ENCODE data around the gene REP15.
"Not testable (repeated sequence)": the region's sequence is repeated elsewhere in the genome, so short reads cannot be mapped to it uniquely, and the experiment has no call there.

Gene REP15, protein sequence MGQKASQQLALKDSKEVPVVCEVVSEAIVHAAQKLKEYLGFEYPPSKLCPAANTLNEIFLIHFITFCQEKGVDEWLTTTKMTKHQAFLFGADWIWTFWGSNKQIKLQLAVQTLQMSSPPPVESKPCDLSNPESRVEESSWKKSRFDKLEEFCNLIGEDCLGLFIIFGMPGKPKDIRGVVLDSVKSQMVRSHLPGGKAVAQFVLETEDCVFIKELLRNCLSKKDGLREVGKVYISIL

DNA sequence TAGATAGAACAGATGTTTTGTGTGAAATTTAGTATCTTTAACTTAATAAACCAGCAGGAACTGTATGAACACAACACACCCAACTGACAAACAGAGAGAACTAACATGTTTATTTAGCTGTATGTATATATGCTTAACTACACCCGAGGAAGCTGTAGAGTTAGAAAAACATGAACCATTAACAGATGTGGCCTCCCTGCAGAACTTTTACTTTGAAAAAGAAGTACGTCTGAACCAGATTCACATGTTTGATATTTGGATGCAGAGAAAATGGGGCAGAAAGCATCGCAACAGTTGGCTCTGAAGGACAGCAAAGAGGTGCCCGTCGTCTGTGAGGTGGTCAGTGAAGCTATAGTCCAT, at the start of gene REP15:
REP15 (plus strand) TSS at position 155 of the 360 bp plus-strand sequence; CDS start at position 271, 116 bp downstream.
- DNase-seq (ENCODE audit: low read depth): no peak

DNA sequence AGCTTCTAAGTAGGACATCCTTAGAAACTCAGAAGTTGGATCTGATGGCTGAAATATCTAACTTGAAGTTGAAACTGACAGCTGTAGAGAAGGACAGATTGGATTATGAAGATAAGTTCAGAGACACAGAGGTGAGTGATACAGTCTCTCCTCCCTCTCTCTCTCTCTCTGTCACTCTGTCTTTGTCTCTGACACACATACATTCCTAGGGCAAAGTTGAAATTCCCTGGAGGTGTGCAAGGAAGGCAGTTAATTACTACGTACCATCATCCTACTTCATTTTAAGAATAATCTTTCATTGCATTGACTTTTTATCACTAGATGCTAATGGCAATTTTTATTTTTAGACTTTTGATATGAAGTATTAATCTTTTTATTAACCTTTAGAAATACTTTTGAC, 46.2 kb upstream of the REP15 start:
- no peak for DNase-seq (ENCODE audit: low read depth)

DNA sequence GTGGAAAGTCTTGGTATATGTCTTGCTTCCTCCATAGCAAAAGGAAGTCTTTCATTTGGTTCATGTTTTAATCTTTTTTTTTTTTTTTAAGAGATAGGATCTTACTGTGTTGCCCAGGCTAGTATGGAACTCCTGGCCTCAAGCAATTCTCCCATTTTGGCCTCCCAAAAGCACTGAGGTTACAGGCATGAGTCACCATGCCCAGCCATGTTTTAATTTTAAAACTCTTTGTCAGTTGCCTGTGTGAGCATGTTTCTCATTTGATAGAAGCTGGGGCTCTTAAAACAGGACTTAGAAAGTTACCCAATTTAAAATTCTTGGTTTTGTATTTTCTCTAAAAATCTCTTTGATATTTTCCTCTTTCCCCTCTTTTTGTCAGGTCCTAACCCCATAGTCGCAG, 45.0 kb upstream of the REP15 start:
- no peak for DNase-seq (ENCODE audit: low read depth)

DNA sequence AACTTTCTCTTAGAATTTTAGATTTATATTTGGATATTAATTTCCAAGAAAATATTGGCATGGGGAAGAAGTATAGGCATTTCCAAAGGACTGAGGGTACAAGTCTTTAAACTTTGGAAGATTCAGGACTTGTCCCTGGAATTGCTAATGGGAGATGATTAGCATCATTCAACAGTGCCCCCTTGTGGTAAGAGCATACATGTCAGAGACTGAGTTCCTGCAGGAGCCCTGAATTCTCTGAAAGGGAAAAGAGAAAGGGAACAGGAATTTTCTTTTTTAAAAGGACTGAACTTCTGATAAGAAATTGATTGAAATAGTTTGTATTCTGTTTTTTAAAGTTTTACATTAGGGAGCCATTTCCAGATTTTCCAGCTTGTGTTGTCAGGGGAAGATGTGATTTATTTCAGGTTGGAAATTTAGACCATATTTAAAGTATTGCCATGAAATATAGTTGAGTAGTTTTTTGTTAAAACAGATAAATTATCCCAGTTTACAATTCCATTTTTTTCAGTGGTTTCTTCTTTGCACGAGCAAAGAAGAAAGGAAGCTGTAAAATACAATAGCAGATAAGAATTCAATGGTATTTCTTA, 44.0 kb upstream of the REP15 start:
- no peak for DNase-seq (ENCODE audit: low read depth)

DNA sequence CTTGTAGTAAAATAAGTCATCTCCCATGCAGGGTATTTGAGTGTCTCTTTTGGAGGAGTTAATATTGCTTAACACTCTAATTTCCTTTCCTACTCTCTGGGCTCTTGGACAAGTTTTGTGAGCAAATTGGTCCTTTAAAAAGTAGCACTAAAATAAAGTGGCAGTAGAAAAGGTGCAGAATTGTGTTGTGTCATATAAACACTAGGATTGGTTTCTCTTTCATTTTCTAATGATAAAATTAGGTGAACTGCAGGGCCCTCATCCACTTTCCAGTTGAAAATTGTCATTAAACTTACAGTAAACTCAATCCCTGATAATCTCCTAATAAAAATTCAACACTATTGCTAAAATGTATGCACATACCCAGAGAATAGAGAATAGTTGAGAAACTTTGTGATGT, 42.6 kb upstream of the REP15 start:
- no peak for DNase-seq (ENCODE audit: low read depth)

DNA sequence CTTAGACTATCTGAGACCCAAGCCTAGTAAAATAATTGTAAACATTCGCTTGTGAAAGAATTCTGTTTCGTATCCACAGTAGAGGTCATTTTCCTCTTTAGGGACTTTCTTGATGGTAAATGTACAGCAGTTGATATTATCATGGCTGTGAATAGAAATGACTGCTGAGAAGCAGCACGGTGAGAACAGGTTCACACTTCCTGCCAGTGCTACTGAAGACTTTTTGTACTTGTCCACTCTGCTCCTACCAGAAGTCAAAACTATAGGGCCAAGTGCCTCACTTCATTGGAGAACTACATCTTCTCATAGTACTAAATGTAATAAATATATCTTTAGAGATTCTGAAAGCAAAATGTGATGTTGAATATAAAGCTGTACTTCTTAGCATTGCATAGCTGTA, 40.8 kb upstream of the REP15 start:
- not testable (repeated sequence) for DNase-seq (ENCODE audit: low read depth)

DNA sequence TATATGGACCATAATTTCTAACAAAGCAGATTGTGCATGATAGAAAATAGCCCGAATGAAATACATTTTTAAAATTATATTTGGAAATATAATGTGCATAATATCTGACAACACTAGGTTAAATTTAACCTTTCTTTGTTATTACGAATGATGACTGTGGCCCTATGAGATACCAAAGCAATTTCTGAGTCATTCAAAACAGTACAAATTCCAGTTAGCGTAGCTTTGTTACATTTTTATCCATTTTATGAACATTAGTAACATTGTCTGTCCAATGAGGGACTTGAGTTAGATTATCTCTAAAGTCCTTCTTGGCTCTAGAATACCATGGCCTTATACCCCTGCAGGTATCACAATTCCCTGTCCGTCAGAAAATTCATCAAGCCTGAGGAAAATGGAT, 39.0 kb upstream of the REP15 start:
- DNase-seq (ENCODE audit: low read depth): no peak

DNA sequence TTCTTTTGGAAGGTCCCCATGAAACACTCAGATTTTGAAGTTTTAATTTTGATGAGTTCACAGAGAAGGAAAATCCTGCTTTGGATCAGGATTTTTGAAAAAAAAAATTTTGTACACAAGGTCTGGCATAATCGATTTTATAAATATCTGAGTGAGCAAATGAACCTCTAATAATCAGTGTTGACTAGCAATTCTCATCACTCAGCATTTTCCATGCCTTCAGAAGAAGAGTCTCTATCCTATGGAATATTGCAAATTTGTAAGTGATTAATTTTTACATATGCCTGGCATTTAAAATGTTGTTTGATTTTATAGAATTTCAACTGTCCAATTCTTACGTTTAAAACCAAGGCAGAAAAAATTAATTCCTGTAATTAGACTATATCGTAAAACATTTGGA, 30.5 kb upstream of the REP15 start:
- no peak for DNase-seq (ENCODE audit: low read depth)

DNA sequence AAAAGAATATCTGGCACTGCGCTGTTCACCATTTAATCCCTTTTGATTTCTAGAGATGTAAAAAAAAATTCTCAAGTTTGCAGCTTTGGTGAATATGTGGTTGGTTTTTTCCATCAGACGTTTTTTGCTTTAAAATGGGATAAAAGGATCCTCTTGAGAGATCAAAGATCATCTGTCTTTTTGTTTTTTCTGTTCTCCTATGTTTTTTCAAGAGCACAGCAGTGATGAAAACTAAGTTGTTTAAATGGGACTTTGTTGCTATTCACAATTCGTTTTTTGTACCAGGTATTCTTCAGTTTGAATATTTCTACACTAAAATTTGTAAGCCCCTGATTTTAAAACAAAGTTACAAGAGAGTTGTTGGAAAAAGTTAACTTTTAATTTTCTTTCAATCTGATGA, 29.7 kb upstream of the REP15 start:
- DNase-seq (ENCODE audit: low read depth): no peak

DNA sequence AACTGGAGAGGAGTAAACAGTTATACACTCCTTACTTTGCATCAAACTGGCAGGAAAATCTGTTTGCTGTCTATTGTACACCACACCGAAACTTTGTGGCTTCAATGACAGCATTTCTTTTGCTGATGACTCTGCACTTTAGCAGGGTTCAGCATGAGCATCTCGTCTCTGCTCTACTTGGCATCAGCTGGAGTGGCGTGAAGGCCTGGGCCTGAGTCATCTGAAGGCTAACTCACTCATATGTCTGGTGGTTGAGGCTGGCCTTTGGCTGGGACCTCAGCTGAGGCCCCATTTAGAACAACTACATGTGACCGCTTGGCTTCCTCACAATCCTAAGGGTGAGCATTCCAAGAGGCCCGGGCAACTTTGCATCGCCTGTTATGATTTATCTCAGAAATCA, 28.7 kb upstream of the REP15 start:
- no peak for DNase-seq (ENCODE audit: low read depth)

DNA sequence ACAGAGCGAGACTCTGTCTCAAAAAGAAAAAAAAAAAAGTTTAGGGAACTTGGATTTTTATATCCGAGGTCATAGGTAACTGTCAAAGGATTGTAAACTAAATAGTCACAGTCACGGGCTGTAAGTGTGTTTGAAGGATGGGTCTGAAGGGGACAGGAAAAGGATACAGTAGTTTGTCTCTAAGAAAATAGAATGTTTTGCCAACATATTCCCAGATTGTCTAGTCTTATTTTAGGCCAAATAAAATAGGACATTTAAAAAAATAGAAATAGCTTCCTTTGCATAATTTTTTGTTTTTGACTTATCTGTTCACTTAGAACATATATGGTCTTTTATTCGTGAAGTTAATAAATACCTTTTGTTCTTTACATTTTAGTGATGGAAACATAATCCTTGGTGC, 24.2 kb upstream of the REP15 start:
- DNase-seq (ENCODE audit: low read depth): no peak

DNA sequence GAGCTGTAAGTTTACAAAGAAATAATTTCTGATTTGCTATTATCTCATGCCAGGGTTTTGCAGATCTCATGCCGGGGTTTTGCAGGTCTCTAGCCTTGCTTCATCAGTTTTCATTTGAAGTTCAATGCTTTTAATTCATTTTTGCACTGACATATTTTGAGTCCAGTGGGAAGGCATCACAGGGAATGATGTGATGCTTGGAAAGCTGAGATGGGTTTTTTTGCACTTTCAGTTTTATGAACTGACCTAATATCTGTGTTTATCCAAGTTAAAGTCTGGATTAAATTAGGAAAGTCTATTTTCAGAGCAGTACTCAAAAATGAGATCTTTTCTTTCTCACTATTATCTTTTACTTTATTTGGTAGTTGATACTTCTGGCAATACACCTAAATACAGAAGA, 23.6 kb upstream of the REP15 start:
- no peak for DNase-seq (ENCODE audit: low read depth)

DNA sequence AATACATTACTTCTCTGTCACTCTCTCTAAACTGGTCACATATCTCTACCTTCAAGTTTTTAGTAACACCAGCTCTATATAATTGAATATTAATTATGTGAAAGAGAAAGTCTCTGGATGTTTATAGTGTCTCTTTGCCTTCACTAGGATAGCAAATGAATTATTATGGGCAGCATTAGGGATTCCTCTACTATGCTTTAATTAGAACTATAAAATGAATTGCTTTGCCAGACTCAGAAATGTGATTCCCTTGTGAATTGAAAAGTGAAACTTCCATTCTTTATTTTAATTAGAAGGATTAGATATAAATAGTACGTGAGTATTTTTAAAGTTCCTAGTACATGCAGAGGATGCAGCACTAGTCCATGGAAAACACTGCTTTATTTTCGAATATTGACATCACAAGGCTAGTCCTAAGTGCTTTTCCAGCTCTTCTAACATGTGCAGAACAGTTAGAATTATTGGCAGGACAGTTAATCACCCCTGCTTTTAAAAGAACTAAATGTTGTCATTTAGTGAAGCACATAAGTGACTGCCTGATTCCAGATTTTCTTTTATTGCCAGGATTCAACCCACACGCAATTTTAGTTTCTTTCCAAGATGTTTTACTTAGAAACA, 23.0 kb upstream of the REP15 start:
- DNase-seq (ENCODE audit: low read depth): no peak

DNA sequence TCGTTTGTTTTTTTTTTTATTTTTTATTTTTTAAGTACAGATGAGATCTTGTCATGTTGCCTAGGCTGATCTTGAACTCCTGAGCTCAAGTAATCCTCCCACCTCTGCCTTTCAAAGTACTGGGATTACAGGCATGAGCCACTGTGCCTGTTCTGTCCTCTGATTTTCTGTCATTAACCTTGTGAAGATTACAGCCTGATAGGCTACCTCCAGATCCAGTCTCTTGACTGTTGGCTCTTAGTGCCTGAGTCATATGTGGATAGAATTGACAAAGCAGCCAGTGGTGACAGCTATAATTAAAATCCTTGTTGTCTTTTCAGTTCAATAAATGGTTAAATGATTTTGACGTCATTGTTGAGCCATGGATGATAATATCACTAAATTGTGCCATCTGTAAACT, 21.3 kb upstream of the REP15 start:
- no peak for DNase-seq (ENCODE audit: low read depth)

DNA sequence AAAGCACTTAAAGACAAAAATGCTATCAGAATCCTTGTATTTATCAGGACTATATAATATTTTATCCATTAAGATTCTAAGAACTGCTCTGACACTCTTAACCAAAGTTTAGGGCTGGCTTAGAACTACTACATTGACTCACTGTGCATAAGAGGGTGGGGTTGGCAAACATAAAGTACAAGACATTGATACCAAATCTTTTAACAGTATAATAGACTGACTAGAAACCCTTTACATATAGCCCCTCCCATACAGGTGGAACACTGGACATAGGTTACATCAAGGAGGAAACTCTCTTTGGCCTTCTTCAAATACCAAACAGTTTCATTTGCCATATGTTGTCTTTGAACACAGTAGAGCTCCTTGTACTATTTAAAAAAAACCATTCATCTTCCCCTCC, 15.6 kb upstream of the REP15 start:
- no peak for DNase-seq (ENCODE audit: low read depth)

DNA sequence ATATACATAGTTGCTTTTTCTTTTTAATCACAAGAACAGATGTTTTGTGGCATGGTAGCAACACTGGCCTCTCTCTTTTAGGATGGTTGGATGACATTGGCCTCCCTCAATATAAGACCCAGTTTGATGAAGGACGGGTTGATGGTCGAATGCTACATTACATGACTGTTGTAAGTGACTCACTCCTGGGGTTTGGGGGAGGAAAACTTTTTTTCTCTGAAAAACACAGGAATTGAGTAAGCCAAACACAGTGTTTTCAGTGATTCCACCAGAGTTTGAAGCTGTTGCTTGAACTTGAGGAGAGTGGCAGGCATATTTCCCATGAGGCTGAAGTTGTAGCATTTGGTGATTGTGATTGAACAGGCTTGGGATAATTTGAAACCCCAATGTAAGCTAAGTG, 13.7 kb upstream of the REP15 start:
- no peak for DNase-seq (ENCODE audit: low read depth)

DNA sequence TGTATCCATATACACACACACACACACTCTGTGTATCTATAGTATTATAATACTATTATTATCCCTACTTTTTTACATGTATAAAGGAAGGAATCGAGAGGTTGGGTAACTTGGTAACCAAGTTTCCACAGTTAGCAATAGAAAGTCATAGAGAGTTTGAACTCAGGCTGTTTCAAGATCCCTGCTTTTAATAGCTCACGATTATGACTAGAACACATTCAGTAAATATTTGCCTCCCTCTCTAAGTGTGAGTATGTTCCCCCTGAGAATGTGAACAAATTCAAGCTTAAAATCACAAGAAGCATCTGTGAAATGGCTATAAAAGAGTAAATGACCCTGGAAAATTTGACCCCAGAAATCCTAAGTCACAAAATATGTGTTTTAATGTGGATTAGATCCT, 11.0 kb upstream of the REP15 start:
- DNase-seq (ENCODE audit: low read depth): no peak

DNA sequence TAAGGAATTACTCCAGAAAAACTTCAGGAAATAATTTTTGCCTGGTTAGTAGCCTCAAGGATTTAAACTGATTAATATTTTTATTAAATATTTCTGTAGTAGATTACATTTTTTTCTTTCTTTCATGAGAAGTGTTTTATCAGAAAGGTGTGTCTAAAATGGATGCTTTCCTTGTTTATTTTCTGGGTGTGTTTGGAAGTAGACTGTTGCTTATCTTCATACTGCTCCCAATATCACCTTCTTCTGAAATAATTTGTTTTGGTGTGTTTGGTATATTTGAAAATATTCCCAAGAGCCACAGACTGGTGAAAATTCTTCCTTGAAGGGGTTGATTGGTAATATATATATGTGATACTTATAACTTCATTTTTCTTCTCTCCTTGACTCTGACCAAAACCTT, 10.1 kb upstream of the REP15 start:
- no peak for DNase-seq (ENCODE audit: low read depth)

DNA sequence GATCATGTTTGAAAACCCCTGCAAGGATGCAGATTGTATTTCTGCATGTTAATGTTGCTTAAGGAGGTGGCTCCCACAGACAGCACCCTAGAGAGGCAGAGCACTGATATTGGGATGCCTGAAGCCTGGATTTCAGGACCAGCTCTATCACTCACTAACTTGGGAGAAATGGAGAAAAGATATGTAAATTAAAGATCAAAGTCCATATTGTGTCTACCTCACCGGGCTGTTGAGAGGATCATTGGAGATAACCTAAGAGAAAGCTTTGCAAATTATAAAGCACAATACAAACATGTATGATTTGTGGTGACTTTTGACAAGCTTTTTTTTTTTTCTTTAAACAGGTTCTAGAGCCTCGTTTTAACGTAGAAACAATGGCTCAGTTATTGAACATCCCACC, 7.6 kb upstream of the REP15 start:
- DNase-seq (ENCODE audit: low read depth): no peak

DNA sequence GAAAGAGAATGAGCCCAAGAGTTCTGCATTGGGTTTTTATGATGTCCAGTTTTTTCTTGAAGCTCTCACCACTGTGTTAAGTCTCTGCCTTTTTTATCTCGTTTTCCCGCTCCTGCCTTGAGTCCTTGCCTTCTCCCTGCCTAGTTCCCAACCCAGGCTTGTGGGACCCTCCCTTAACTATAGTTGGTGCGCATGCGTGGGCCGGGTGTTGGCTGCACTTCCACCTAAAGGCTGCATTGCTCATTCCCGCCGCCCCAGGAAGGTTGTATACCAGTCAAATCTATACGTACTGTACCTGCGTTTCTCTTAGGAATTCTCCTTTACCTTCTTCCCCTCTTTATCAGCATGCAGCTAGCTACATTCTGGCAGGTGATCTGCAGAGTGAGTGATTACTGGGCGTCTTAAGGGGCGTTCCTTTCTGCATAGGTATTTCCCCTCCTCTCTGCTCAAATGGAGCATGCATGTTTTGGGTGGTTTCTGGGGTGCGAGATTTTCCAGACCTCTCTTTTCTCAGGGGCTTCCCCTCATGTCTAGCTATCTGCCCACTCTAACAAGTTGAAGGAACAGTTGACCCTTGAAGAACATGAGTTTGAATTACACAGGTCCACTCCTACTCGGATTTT, 6.6 kb upstream of the REP15 start:
- DNase-seq (ENCODE audit: low read depth): no peak

DNA sequence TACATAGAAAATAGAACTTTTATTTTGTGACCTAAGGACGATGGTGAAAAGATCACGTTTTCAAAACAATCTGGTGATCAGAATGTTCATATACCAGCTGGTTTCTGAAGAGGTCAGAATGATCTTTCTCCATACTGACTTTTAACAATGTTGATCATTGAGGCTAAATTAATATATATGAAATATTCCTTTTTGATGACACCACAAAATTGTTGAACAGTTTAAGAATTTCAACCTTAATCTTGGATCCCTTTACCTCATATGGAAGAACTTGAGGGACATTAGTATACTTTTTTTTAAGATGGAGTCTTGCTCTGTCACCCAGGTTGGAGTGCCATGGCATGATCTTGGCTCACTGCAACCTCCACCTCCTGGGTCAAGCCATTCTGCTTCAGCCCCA, 2.8 kb upstream of the REP15 start:
- DNase-seq (ENCODE audit: low read depth): no peak

DNA sequence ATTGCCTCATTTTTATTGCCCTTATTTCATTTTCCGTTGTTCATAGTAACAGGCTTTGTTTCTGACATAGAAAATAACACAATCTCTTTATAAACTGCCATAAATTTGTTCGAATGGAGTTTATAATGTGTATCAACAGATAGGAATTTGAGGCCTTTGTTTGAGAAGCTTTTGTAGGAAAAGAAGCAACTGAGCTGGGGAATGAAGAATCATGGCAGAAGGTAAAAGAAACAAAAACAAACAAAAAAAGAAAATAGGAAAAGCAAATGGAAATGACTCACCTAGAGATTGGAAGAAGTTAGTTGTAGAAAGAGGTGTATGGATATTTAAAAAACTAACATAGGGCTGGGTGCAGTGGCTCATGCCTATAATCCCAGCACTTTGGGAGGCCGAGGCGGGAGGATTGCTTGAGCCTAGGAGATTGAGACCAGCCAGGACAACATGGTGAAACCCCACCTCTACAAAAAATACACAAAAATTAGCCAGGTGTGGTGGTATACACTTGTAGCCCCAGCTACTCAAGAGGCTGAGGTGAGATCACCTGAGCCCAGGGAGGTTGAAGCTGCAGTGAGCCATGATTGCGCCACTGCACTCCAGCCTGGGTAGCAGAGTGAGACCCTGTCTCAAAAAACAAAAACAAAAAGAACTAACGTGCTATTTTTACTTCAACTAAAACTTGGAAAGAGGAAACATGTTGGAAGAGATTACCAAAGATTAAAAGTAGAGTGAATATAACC, 523 bp upstream of the REP15 start:
- DNase-seq (ENCODE audit: low read depth): no peak

Measured in activated T-cell treated with anti-CD3 and anti-CD28 coated beads for 48 hours (primary cell).